ENCODE results near the gene MSI2. TPM values are rescaled to one million over a fixed set of nuclear protein-coding genes. Genes with fewer than 3 reads are reported as not detected.

The MSI2 gene
- total RNA-seq, 1 donor from 2014 or later = 178 TPM

- intact Hi-C loops (cut with micrococcal nuclease) = no loop called here
These were observed 56.9 kb downstream of the MSI2 start for GRCh38 chr17:57313097-57313835.

GRCh38 chr17:57315061-57316015 is 59.0 kb downstream of the MSI2 start:
- intact Hi-C loops (cut with micrococcal nuclease) = no loop called here

GRCh38 chr17:57316361-57316760 is 60.0 kb downstream of the MSI2 start:
- intact Hi-C loops (cut with micrococcal nuclease) = no loop called here

- intact Hi-C loops (cut with micrococcal nuclease) = no loop called here
These were observed 60.8 kb downstream of the MSI2 start for GRCh38 chr17:57317079-57317478.

- intact Hi-C loops (cut with micrococcal nuclease) = no loop called here
These were observed 62.6 kb downstream of the MSI2 start for GRCh38 chr17:57318913-57319312.

GRCh38 chr17:57319806-57320205 is 63.5 kb downstream of the MSI2 start:
- intact Hi-C loops (cut with micrococcal nuclease) = no loop called here

- intact Hi-C loops (cut with micrococcal nuclease) = no loop called here
These were observed 67.1 kb downstream of the MSI2 start for GRCh38 chr17:57323391-57323790.

- intact Hi-C loops (cut with micrococcal nuclease) = no loop called here
These were observed 67.7 kb downstream of the MSI2 start for GRCh38 chr17:57324060-57324459.

GRCh38 chr17:57324631-57325030 is 68.3 kb downstream of the MSI2 start:
- intact Hi-C loops (cut with micrococcal nuclease) = no loop called here

GRCh38 chr17:57326336-57326735 is 70.0 kb downstream of the MSI2 start:
- intact Hi-C loops (cut with micrococcal nuclease) = no loop called here

- intact Hi-C loops (cut with micrococcal nuclease) = no loop called here
These were observed 70.4 kb downstream of the MSI2 start for GRCh38 chr17:57326764-57327163.

- intact Hi-C loops (cut with micrococcal nuclease) = no loop called here
These were observed 71.0 kb downstream of the MSI2 start for GRCh38 chr17:57327176-57327970.

GRCh38 chr17:57328109-57328882 is 72.0 kb downstream of the MSI2 start:
- intact Hi-C loops (cut with micrococcal nuclease) = no loop called here

GRCh38 chr17:57329380-57330214 is 73.3 kb downstream of the MSI2 start:
- intact Hi-C loops (cut with micrococcal nuclease) = no loop called here

- intact Hi-C loops (cut with micrococcal nuclease) = no loop called here
These were observed 74.3 kb downstream of the MSI2 start for GRCh38 chr17:57330587-57330986.

GRCh38 chr17:57331423-57331822 is 75.1 kb downstream of the MSI2 start:
- intact Hi-C loops (cut with micrococcal nuclease) = no loop called here

- intact Hi-C loops (cut with micrococcal nuclease) = no loop called here
These were observed 76.2 kb downstream of the MSI2 start for GRCh38 chr17:57332501-57332900.

- intact Hi-C loops (cut with micrococcal nuclease) = no loop called here
These were observed 79.0 kb downstream of the MSI2 start for GRCh38 chr17:57335195-57335792.

GRCh38 chr17:57337390-57337789 is 81.1 kb downstream of the MSI2 start:
- intact Hi-C loops (cut with micrococcal nuclease) = no loop called here

All from T-helper 1 cell treated with Interleukin-12 subunit alpha and Interleukin-12 subunit beta and Interleukin-4 antibody, amounts not matched to agents 30 ng/mL and 1 ng/mL, for 36 hours (primary cell).